Karpas-422 (cell line): Measurements from ENCODE around the gene XG. TPM values are rescaled to one million over a fixed set of nuclear protein-coding genes. Genes with fewer than 3 reads are reported as not detected.

ENCODE experiments used
- DNase-seq: peaks from one replicate; pipeline ENCODE4 v3.0.0-alpha.2; 2015
- H2AFZ ChIP-seq: fragments of 200-600 bp; sonication (generic); 2 replicates; pipeline ENCODE4 v1.6.1; 2014; ENCODE audit warnings: antibody characterized with exemption, low read length, mixed read lengths
- H3K27ac ChIP-seq: fragments of 200-600 bp; sonication (generic); 2 replicates; pipeline ENCODE4 v1.5.1; 2014; ENCODE audit warnings: mild to moderate bottlenecking, low read length, moderate library complexity
- H3K27me3 ChIP-seq: fragments of 200-600 bp; sonication (generic); 2 replicates; pipeline ENCODE4 v1.6.1; 2014; ENCODE audit warnings: low read length, mixed read lengths
- H3K36me3 ChIP-seq: fragments of 200-600 bp; sonication (generic); 2 replicates; pipeline ENCODE4 v1.6.1; 2014; ENCODE audit warnings: low read length, mixed read lengths; ENCODE audit not compliant: insufficient read depth
- H3K4me1 ChIP-seq: fragments of 200-600 bp; sonication (generic); 2 replicates; pipeline ENCODE4 v1.6.1; 2014; ENCODE audit warnings: mild to moderate bottlenecking, low read length, mixed read lengths
- H3K4me2 ChIP-seq: fragments of 200-600 bp; sonication (generic); 2 replicates; pipeline ENCODE4 v1.6.1; 2014; ENCODE audit warnings: low read length, low read depth, mild to moderate bottlenecking; ENCODE audit not compliant: poor library complexity, severe bottlenecking
- H3K4me3 ChIP-seq: fragments of 200-600 bp; sonication (generic); 2 replicates; pipeline ENCODE4 v1.5.1; 2014; ENCODE audit warnings: mild to moderate bottlenecking, antibody characterized with exemption, low read length, mixed read lengths
- H3K79me2 ChIP-seq: fragments of 200-600 bp; sonication (generic); 2 replicates; pipeline ENCODE4 v1.6.1; 2014; ENCODE audit warnings: mild to moderate bottlenecking, low read length, mixed read lengths
- H3K9ac ChIP-seq: fragments of 200-600 bp; sonication (generic); 2 replicates; pipeline ENCODE4 v1.6.0; 2014; ENCODE audit warnings: low read length
- H3K9me2 ChIP-seq: fragments of 200-600 bp; sonication (generic), shearing (Covaris generic); replicated peaks from 2 replicates; pipeline ENCODE4 v1.6.0; 2014; ENCODE audit warnings: mild to moderate bottlenecking, low read length, moderate library complexity; ENCODE audit not compliant: insufficient read depth
- H3K9me3 ChIP-seq: fragments of 300-700, 200-600 bp; sonication (generic); 2 replicates; pipeline ENCODE4 v1.6.1; 2014; ENCODE audit warnings: low read length, mixed read lengths
- H4K20me1 ChIP-seq: fragments of 200-600 bp; sonication (generic); 2 replicates; pipeline ENCODE4 v1.6.1; 2014; ENCODE audit warnings: mild to moderate bottlenecking, antibody characterized with exemption, low read length, low read depth; ENCODE audit not compliant: insufficient read depth
- total RNA-seq: library from RNA; depleted of rRNA; stranded (reverse); fragments of >200 nt; shearing (Covaris generic); gene quantifications from 2 replicates; pipeline ENCODE4 v1.2.3, GENCODE V29; 2014; ENCODE audit warnings: low replicate concordance

XG gene
- total RNA-seq, 1 experiment from 2014 or later = not detected

DNA sequence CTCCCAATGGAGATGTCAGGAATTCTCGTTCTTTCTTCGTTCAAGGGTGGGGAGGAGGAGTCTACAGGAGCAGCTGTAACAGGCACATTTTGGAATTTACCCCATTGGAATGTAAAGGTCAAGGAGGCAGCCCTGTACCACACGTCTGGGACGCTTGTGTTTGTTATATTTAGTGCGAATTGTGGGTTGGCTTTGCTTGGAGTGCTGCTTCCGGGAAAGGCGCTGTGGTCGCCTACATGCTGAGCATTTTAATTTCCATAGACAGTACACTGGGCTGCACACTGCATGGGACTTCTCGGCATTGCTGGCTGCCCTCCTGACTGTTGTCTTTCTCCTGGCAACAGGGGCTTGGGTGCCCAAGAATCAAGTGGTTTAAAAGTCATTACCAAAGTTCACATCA is 89.7 kb downstream of the XG start:
- no peak overlapping the region for H3K4me2 ChIP-seq
- no peak for DNase-seq
- H3K4me3 ChIP-seq = no peak overlapping the region
- H3K36me3 ChIP-seq = no peaks in the 10 kb centered on the region
- no peaks in the 10 kb centered on the region for H3K4me1 ChIP-seq
- H3K9me3 ChIP-seq = no peaks in the 10 kb centered on the region
- H2AFZ ChIP-seq = no peak overlapping the region
- no peaks in the 10 kb centered on the region for H3K9me2 ChIP-seq
- H3K9ac ChIP-seq = no peak overlapping the region
- no peaks in the 10 kb centered on the region for H3K79me2 ChIP-seq
- no peaks in the 10 kb centered on the region for H3K27me3 ChIP-seq
- H4K20me1 ChIP-seq = no peaks in the 10 kb centered on the region
- H3K27ac ChIP-seq = no peak overlapping the region

DNA sequence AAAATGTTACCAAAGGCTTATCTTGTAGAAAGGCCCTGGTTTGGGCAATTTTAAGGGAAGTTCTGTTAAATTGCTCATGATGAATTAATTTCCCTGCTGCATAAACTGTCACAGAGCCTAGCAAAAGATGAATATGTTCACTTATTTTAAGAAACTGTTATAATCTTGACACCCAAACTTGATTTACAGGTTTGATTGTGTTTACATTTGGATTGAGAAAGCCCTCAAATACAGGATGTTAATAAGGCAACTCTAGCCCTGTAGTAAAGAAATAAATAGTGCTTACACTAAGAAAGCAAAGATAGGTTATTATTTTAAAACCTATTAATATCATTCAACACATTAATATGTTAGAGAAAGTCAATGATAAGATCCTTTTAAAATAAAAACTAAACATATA is 95.2 kb downstream of the XG start:
- Histone ChIP-seq H3K9me2 (no peaks in the 10 kb centered on the region), H3K79me2 (no peaks in the 10 kb centered on the region), H3K4me3 (no peak overlapping the region), H3K36me3 (no peaks in the 10 kb centered on the region), H2AFZ (no peak overlapping the region), H3K4me2 (no peak overlapping the region), H3K27ac (no peak overlapping the region), H3K9ac (no peak overlapping the region), H3K4me1 (no peaks in the 10 kb centered on the region), H4K20me1 (no peaks in the 10 kb centered on the region), H3K9me3 (no peaks in the 10 kb centered on the region), H3K27me3 (no peaks in the 10 kb centered on the region)
- DNase-seq = no peak

- Histone ChIP-seq H3K27ac (no peak overlapping the region), H3K9me2 (no peaks in the 10 kb centered on the region), H3K36me3 (no peaks in the 10 kb centered on the region), H3K4me2 (no peak overlapping the region), H2AFZ (no peak overlapping the region), H3K4me1 (no peaks in the 10 kb centered on the region), H3K79me2 (no peaks in the 10 kb centered on the region), H3K4me3 (no peak overlapping the region), H4K20me1 (no peaks in the 10 kb centered on the region), H3K27me3 (no peaks in the 10 kb centered on the region), H3K9me3 (no peaks in the 10 kb centered on the region), H3K9ac (no peak overlapping the region)
- DNase-seq = no peak
These were observed 97.0 kb downstream of the XG start for GRCh38 chrX:2848871-2849301.

DNA sequence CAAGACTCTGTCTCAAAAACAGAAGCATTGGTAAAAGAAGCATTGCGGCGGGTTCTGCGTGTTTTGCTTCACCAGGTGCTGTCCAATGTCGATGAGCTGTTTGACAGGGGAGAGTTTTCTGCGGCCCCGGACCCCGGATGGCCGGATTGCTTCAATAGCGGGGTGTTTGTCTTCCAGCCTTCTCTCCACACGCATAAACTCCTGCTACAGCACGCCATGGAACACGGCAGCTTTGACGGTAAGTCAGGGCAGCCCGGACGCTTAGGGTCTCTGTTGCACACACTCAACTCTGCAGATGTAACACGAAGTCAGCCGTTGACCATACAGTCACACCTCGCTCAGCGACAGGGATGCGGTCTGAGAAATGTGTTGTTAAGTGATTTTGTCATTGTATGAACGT is 103.1 kb downstream of the XG start:
- H3K27ac ChIP-seq = no peak overlapping the region
- no peaks in the 10 kb centered on the region for H3K4me1 ChIP-seq
- no peaks in the 10 kb centered on the region for H3K9me3 ChIP-seq
- H3K4me3 ChIP-seq = no peak overlapping the region
- no peaks in the 10 kb centered on the region for H3K9me2 ChIP-seq
- no peak overlapping the region for H3K9ac ChIP-seq
- DNase-seq = no peak
- H2AFZ ChIP-seq = no peak overlapping the region
- no peaks in the 10 kb centered on the region for H3K27me3 ChIP-seq
- H3K36me3 ChIP-seq = no peaks in the 10 kb centered on the region
- H3K4me2 ChIP-seq = no peak overlapping the region
- H4K20me1 ChIP-seq = no peaks in the 10 kb centered on the region
- no peaks in the 10 kb centered on the region for H3K79me2 ChIP-seq

GRCh38 chrX:2855761-2856160 is 103.9 kb downstream of the XG start:
- Histone ChIP-seq H4K20me1 (no peaks in the 10 kb centered on the region), H3K4me3 (no peak overlapping the region), H3K27ac (no peak overlapping the region), H3K79me2 (no peaks in the 10 kb centered on the region), H3K4me2 (no peak overlapping the region), H2AFZ (no peak overlapping the region), H3K9me3 (no peaks in the 10 kb centered on the region), H3K9ac (no peak overlapping the region), H3K9me2 (no peaks in the 10 kb centered on the region), H3K27me3 (no peaks in the 10 kb centered on the region), H3K4me1 (no peaks in the 10 kb centered on the region), H3K36me3 (no peaks in the 10 kb centered on the region)
- DNase-seq = no peak

DNA sequence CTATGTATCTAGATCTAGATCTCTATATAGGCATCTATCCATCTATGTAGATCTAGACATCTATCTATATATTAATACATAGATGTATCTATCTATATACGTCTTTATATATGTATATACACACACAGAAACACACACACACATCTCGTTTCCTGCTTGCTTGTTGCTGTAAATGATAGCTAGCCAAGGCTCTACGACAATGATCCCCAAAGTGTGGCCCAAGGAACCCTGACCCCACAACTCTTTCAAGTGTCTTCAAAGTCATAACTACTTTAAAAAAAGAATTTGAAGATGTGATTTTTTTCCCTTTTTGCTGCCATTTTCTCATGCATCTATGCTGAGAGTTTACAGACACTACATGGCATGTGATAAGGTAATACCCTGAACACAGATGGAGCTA is 105.7 kb downstream of the XG start:
- Histone ChIP-seq H3K36me3 (no peaks in the 10 kb centered on the region), H3K9me3 (no peaks in the 10 kb centered on the region), H2AFZ (no peak overlapping the region), H3K4me3 (no peak overlapping the region), H3K79me2 (no peaks in the 10 kb centered on the region), H3K9me2 (no peaks in the 10 kb centered on the region), H3K9ac (no peak overlapping the region), H3K4me1 (no peaks in the 10 kb centered on the region), H3K4me2 (no peak overlapping the region), H4K20me1 (no peaks in the 10 kb centered on the region), H3K27me3 (no peaks in the 10 kb centered on the region), H3K27ac (no peak overlapping the region)
- DNase-seq = no peak

DNA sequence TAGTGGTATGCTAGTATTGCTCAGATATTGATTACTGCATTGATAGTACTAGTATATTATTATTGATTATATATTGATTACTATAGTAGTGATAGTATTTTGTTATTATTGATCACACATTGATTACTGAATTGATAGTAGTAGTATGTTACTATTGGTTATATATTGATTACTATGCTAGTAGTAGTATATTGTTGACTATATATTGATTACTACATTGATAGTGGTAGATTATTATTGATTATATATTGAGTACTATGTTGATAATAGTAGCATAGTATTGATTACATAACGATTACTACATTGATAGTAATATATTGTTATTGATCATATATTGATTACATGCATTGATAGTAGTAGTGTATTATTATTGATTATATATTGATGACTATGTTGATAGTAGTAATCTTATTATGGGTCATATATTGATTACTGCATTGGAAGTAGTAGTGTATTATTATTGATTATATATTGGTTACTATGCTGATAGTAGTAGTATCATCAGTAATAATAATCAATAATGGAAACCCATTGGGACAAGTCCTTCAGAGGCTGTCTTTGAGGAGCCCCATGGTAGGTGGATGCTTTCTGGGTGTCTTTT is 107.5 kb downstream of the XG start:
- Histone ChIP-seq H2AFZ (no peak overlapping the region), H3K27me3 (no peaks in the 10 kb centered on the region), H3K4me3 (no peak overlapping the region), H3K27ac (no peak overlapping the region), H3K36me3 (no peaks in the 10 kb centered on the region), H3K9me2 (no peaks in the 10 kb centered on the region), H4K20me1 (no peaks in the 10 kb centered on the region), H3K9ac (no peak overlapping the region), H3K4me2 (no peak overlapping the region), H3K79me2 (no peaks in the 10 kb centered on the region), H3K9me3 (no peaks in the 10 kb centered on the region), H3K4me1 (no peaks in the 10 kb centered on the region)
- DNase-seq = no peak

- Histone ChIP-seq H3K36me3 (no peaks in the 10 kb centered on the region), H3K9me3 (no peaks in the 10 kb centered on the region), H3K4me1 (no peaks in the 10 kb centered on the region), H3K27me3 (no peaks in the 10 kb centered on the region), H4K20me1 (no peaks in the 10 kb centered on the region), H3K9ac (no peak overlapping the region), H3K79me2 (no peaks in the 10 kb centered on the region), H2AFZ (no peak overlapping the region), H3K4me3 (no peak overlapping the region), H3K4me2 (no peak overlapping the region), H3K27ac (no peak overlapping the region), H3K9me2 (no peaks in the 10 kb centered on the region)
- DNase-seq = no peak
These were observed 110.6 kb downstream of the XG start for GRCh38 chrX:2862404-2862803.

DNA sequence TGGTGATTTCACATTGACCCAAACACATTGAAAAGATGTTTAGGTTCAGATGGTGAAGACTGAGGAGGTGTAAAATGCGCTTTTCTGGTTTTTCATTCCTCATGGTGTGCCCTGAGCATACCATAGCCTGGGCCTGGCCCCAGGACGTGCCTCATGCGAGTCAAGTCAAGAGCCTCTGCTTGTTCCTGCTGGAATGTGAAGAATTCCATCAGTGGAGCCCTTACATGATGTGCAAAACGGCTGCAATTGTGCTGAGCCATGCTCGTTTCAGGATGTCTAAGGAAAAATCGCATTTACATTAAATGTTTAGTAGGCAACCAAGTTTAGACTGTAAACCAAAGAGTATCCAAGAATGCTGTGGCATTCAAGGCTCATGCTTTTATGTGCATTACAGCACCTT is 111.8 kb downstream of the XG start:
- Histone ChIP-seq H3K9ac (no peak overlapping the region), H3K79me2 (no peaks in the 10 kb centered on the region), H2AFZ (no peak overlapping the region), H3K9me3 (no peaks in the 10 kb centered on the region), H3K27me3 (no peaks in the 10 kb centered on the region), H3K9me2 (no peaks in the 10 kb centered on the region), H3K4me3 (no peak overlapping the region), H4K20me1 (no peaks in the 10 kb centered on the region), H3K36me3 (no peaks in the 10 kb centered on the region), H3K4me2 (no peak overlapping the region), H3K4me1 (no peaks in the 10 kb centered on the region), H3K27ac (no peak overlapping the region)
- DNase-seq = no peak
